PFSK-1 (cell line): ENCODE measurements around the gene OTUD1.

Experiments used
- TAF1 ChIP-seq: IDR thresholded peaks from 2 replicates; pipeline ENCODE4 v1.6.1; 2012; ENCODE audit warnings: low read length, control low read depth, borderline replicate concordance; ENCODE audit not compliant: insufficient read depth
- TF ChIP-seq, protein P1 (sequence below), 2 experiments: IDR thresholded peaks; 2 replicates each; pipeline versions ENCODE4 v1.6.1 to v1.8.0; 2011 to 2012; ENCODE audit warnings: low read depth in 2 of 2, low read length in 2 of 2, control low read depth in 1 of 2, inconsistent platforms in 1 of 2, mild to moderate bottlenecking in 1 of 2, moderate library complexity in 1 of 2; ENCODE audit not compliant: insufficient read depth in 1 of 2

GRCh38 chr10:23408330-23408976 is 30.4 kb upstream of the OTUD1 start:
- TF ChIP-seq, protein P1, sequence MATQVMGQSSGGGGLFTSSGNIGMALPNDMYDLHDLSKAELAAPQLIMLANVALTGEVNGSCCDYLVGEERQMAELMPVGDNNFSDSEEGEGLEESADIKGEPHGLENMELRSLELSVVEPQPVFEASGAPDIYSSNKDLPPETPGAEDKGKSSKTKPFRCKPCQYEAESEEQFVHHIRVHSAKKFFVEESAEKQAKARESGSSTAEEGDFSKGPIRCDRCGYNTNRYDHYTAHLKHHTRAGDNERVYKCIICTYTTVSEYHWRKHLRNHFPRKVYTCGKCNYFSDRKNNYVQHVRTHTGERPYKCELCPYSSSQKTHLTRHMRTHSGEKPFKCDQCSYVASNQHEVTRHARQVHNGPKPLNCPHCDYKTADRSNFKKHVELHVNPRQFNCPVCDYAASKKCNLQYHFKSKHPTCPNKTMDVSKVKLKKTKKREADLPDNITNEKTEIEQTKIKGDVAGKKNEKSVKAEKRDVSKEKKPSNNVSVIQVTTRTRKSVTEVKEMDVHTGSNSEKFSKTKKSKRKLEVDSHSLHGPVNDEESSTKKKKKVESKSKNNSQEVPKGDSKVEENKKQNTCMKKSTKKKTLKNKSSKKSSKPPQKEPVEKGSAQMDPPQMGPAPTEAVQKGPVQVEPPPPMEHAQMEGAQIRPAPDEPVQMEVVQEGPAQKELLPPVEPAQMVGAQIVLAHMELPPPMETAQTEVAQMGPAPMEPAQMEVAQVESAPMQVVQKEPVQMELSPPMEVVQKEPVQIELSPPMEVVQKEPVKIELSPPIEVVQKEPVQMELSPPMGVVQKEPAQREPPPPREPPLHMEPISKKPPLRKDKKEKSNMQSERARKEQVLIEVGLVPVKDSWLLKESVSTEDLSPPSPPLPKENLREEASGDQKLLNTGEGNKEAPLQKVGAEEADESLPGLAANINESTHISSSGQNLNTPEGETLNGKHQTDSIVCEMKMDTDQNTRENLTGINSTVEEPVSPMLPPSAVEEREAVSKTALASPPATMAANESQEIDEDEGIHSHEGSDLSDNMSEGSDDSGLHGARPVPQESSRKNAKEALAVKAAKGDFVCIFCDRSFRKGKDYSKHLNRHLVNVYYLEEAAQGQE (IDR thresholded peaks at IDR 0.05; ENCODE audit: insufficient read depth in 1 of 2, low read depth in 2 of 2, low read length in 2 of 2): no peak
- TF ChIP-seq TAF1: no peak
